Suprapubic skin (tissue), 4 donors: ENCODE measurements around the gene MLYCD. TPM values are rescaled to one million over a fixed set of nuclear protein-coding genes. Genes with fewer than 3 reads are reported as not detected.

Experiments used
- DNase-seq, 2 donors: peaks; one replicate each; pipeline ENCODE4 v3.0.0-alpha.2; 2019; ENCODE audit warnings: low spot score in 2 of 2
- H3K27ac ChIP-seq: fragments of 200-600 bp; sonication (generic); one replicate; pipeline ENCODE4 v1.5.1; 2019
- H3K27me3 ChIP-seq: fragments of 200-600 bp; sonication (generic); one replicate; pipeline ENCODE4 v1.5.1; 2019
- H3K36me3 ChIP-seq: fragments of 200-600 bp; sonication (generic); one replicate; pipeline ENCODE4 v1.5.1; 2019
- H3K4me1 ChIP-seq: fragments of 200-600 bp; sonication (generic); one replicate; pipeline ENCODE4 v1.5.1; 2019
- H3K4me3 ChIP-seq: fragments of 200-600 bp; sonication (generic); one replicate; pipeline ENCODE4 v1.5.1; 2019; ENCODE audit warnings: mild to moderate bottlenecking
- H3K9me3 ChIP-seq: fragments of 200-600 bp; sonication (generic); one replicate; pipeline ENCODE4 v1.5.1; 2019
- CTCF ChIP-seq, 2 donors: fragments of 200-600 bp in 1 of 2; fragments of 450-650 bp in 1 of 2; sonication (generic) in 1 of 2; IDR thresholded peaks; one replicate each; pipeline ENCODE4 v1.5.1; 2016 to 2019; ENCODE audit warnings: antibody characterized with exemption in 2 of 2, mild to moderate bottlenecking in 1 of 2, moderate library complexity in 1 of 2
- EP300 ChIP-seq: sonication (generic); formaldehyde crosslinking; IDR thresholded peaks from one replicate; pipeline ENCODE4 v1.6.1; 2017; ENCODE audit warnings: antibody characterized with exemption
- POLR2A ChIP-seq, 2 donors: fragments of 450-650 bp; IDR thresholded peaks; one replicate each; pipeline ENCODE4 v1.6.1; 2017; ENCODE audit warnings: antibody characterized with exemption in 2 of 2, mild to moderate bottlenecking in 2 of 2, moderate library complexity in 2 of 2
- POLR2AphosphoS5 ChIP-seq, 3 donors: sonication (generic); formaldehyde crosslinking; IDR thresholded peaks; one replicate each; pipeline ENCODE4 v1.6.1; 2017; ENCODE audit warnings: antibody characterized with exemption in 3 of 3
- WGBS: methylation state at CpG from one replicate; pipeline ENCODE4 v1.1.5; 2018; 5-methylcytosine and 5-hydroxymethylcytosine counted together
- total RNA-seq, 4 donors: library from RNA; depleted of rRNA; stranded (reverse); fragments of >200 nt; gene quantifications; one replicate each; pipeline ENCODE4 v1.1.0, GENCODE V29; 2016

MLYCD gene
- total RNA-seq, 4 donors from 2014 or later, result 4.4 to 23.7 (median 5.7) TPM

- H3K9me3 ChIP-seq, result no peaks in the 10 kb centered on the region
- TF ChIP-seq EP300 (no peak), POLR2A (IDR thresholded peaks at IDR 0.05) (no peak), POLR2AphosphoS5 (IDR thresholded peaks at IDR 0.05) (no peak), CTCF (IDR thresholded peaks at IDR 0.05) (no peak)
- peaks cover 88% of the 10 kb centered on the region for H3K36me3 ChIP-seq
- no peak overlapping the region for H3K4me3 ChIP-seq
- WGBS, result 97% methylated on average over 14 of the region's 14 CpGs
- no peaks in the 10 kb centered on the region for H3K4me1 ChIP-seq
- no peak for DNase-seq
- H3K27me3 ChIP-seq, result no peaks in the 10 kb centered on the region
- no peak overlapping the region for H3K27ac ChIP-seq
These were observed 16.6 kb downstream of the MLYCD start for GRCh38 chr16:83915491-83915890.

GRCh38 chr16:83917152-83918120, 18.5 kb downstream of the MLYCD start:
- DNase-seq, result no peak
- peaks cover 74% of the 10 kb centered on the region for H3K36me3 ChIP-seq
- H3K27ac ChIP-seq, result no peak overlapping the region

GRCh38 chr16:83920894-83921491, 22.1 kb downstream of the MLYCD start:
- peaks cover 42% of the 10 kb centered on the region for H3K36me3 ChIP-seq
- TF ChIP-seq EP300 (no peak), CTCF (IDR thresholded peaks at IDR 0.05) (no peak), POLR2A (IDR thresholded peaks at IDR 0.05) (no peak), POLR2AphosphoS5 (IDR thresholded peaks at IDR 0.05) (no peak)
- WGBS, result 94% methylated on average over 2 of the region's 2 CpGs

More at GRCh38 chr16:83917152-83918120, 18.5 kb downstream of the MLYCD start:
- H3K4me3 ChIP-seq, result no peak overlapping the region
- 93% methylated on average over 37 of the region's 51 CpGs for WGBS
- H3K9me3 ChIP-seq, result no peaks in the 10 kb centered on the region
- H3K4me1 ChIP-seq, result no peaks in the 10 kb centered on the region
- no peaks in the 10 kb centered on the region for H3K27me3 ChIP-seq
- TF ChIP-seq CTCF (IDR thresholded peaks at IDR 0.05) (no peak), POLR2A (IDR thresholded peaks at IDR 0.05) (no peak), EP300 (no peak), POLR2AphosphoS5 (IDR thresholded peaks at IDR 0.05) (no peak)

GRCh38 chr16:83923581-83924365, 24.9 kb downstream of the MLYCD start:
- no peaks in the 10 kb centered on the region for H3K27me3 ChIP-seq
- DNase-seq, result no peak
- TF ChIP-seq POLR2AphosphoS5 (IDR thresholded peaks at IDR 0.05) (no peak), POLR2A (IDR thresholded peaks at IDR 0.05) (no peak), CTCF (IDR thresholded peaks at IDR 0.05) (no peak), EP300 (no peak)
- no peak overlapping the region for H3K4me3 ChIP-seq
- 95% methylated on average over 21 of the region's 31 CpGs for WGBS
- no peaks in the 10 kb centered on the region for H3K9me3 ChIP-seq
- H3K36me3 ChIP-seq, result peaks cover 19% of the 10 kb centered on the region
- H3K27ac ChIP-seq, result no peak overlapping the region
- peaks cover 9% of the 10 kb centered on the region for H3K4me1 ChIP-seq

More at GRCh38 chr16:83920894-83921491, 22.1 kb downstream of the MLYCD start:
- no peaks in the 10 kb centered on the region for H3K4me1 ChIP-seq
- H3K9me3 ChIP-seq, result no peaks in the 10 kb centered on the region
- H3K27me3 ChIP-seq, result no peaks in the 10 kb centered on the region
- no peak overlapping the region for H3K27ac ChIP-seq
- no peak for DNase-seq
- H3K4me3 ChIP-seq, result no peak overlapping the region
